ENCODE data around the gene TBX10. TPM values are rescaled to one million over a fixed set of nuclear protein-coding genes. Genes with fewer than 3 reads are reported as not detected.
"Not testable (repeated sequence)": the region's sequence is repeated elsewhere in the genome, so short reads cannot be mapped to it uniquely, and the experiment has no call there.

TBX10 gene
- not detected for total RNA-seq

- H3K4me3 ChIP-seq = no peak within 1 kb of the TSS
- WGBS, 2 donors (ENCODE audit: low coverage in 1 of 2) = no CpG with 5 or more reads among the region's 18 CpGs
- H3K27me3 ChIP-seq = peaks cover 57% of the 10 kb centered on the region
- ATAC-seq = no peak
- H3K9me3 ChIP-seq = no peaks in the 10 kb centered on the region
- H3K27ac ChIP-seq = no peak within 1 kb of the TSS
- no peaks in the 10 kb centered on the region for H3K4me1 ChIP-seq
- no peaks in the 10 kb centered on the region for H3K36me3 ChIP-seq
- no peak for TF ChIP-seq POLR2A (IDR thresholded peaks at IDR 0.05)
- TF ChIP-seq, protein P1, sequence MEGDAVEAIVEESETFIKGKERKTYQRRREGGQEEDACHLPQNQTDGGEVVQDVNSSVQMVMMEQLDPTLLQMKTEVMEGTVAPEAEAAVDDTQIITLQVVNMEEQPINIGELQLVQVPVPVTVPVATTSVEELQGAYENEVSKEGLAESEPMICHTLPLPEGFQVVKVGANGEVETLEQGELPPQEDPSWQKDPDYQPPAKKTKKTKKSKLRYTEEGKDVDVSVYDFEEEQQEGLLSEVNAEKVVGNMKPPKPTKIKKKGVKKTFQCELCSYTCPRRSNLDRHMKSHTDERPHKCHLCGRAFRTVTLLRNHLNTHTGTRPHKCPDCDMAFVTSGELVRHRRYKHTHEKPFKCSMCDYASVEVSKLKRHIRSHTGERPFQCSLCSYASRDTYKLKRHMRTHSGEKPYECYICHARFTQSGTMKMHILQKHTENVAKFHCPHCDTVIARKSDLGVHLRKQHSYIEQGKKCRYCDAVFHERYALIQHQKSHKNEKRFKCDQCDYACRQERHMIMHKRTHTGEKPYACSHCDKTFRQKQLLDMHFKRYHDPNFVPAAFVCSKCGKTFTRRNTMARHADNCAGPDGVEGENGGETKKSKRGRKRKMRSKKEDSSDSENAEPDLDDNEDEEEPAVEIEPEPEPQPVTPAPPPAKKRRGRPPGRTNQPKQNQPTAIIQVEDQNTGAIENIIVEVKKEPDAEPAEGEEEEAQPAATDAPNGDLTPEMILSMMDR (IDR thresholded peaks at IDR 0.05) = no peak
- no peak for TF ChIP-seq EP300 (IDR thresholded peaks at IDR 0.05)
- TF ChIP-seq POLR2AphosphoS5 (IDR thresholded peaks at IDR 0.05) = no peak
Measured at GRCh38 chr11:67639438-67639859, at the start of gene TBX10. TSS of gene TBX10 (minus strand) at chr11:67639763. CDS start at chr11:67639472, 291 bp downstream.

- H3K27ac ChIP-seq = no peak overlapping the region
- peaks cover 35% of the 10 kb centered on the region for H3K27me3 ChIP-seq
- no peak overlapping the region for H3K4me3 ChIP-seq
- TF ChIP-seq EP300 (IDR thresholded peaks at IDR 0.05) (no peak), POLR2A (IDR thresholded peaks at IDR 0.05) (no peak), POLR2AphosphoS5 (IDR thresholded peaks at IDR 0.05) (no peak)
- TF ChIP-seq, protein P1 (IDR thresholded peaks at IDR 0.05) = no peak
- no peaks in the 10 kb centered on the region for H3K9me3 ChIP-seq
- no peak for ATAC-seq
- WGBS, 2 donors (ENCODE audit: low coverage in 1 of 2) = 66 to 89% methylated on average over 3 to 4 of the region's 4 CpGs
- H3K4me1 ChIP-seq = no peaks in the 10 kb centered on the region
- no peaks in the 10 kb centered on the region for H3K36me3 ChIP-seq
Measured at GRCh38 chr11:67689178-67689577, 49.6 kb upstream of the TBX10 start.

DNA sequence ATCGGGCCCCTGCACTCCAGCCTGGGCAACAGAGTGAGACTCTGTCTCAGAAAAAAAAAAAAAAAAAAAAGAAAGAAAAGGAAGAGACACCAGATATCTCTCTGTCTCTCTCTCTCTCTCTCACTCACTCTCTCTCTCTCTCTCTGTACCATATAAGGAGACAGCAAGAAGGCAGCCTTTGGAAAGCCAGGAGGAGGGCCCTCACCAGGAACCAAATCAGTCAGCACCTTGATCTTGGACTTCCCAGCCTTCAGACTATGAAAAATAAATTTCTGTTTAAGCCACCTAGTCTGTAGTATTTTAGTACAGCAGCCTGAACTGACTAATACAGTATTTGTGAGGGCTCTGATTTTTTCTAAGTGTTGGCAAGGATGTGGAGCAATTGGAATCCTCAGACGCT, 48.4 kb upstream of the TBX10 start:
- ATAC-seq = no peak
- no peak overlapping the region for H3K27ac ChIP-seq
- no peaks in the 10 kb centered on the region for H3K9me3 ChIP-seq
- no peak overlapping the region for H3K4me3 ChIP-seq
- peaks cover 35% of the 10 kb centered on the region for H3K27me3 ChIP-seq
- H3K36me3 ChIP-seq = no peaks in the 10 kb centered on the region
- TF ChIP-seq EP300 (IDR thresholded peaks at IDR 0.05) (no peak), POLR2AphosphoS5 (IDR thresholded peaks at IDR 0.05) (no peak), POLR2A (IDR thresholded peaks at IDR 0.05) (no peak)
- TF ChIP-seq, protein P1 (IDR thresholded peaks at IDR 0.05) = no peak
- H3K4me1 ChIP-seq = no peaks in the 10 kb centered on the region
- WGBS, 2 donors (ENCODE audit: low coverage in 1 of 2) = 50% methylated on average over 1 of the region's 2 CpGs; no CpG with 5 or more reads in 1 of the 2 donors

- not testable (repeated sequence) for ATAC-seq, H3K36me3 ChIP-seq, H3K27ac ChIP-seq, H3K9me3 ChIP-seq, H3K4me1 ChIP-seq, H3K4me3 ChIP-seq
- peaks cover 35% of the 10 kb centered on the region for H3K27me3 ChIP-seq
- 49 to 59% methylated on average over 5 to 8 of the region's 8 CpGs for WGBS, 2 donors (ENCODE audit: low coverage in 1 of 2)
Measured at GRCh38 chr11:67685641-67686332, 46.2 kb upstream of the TBX10 start.

- peaks cover 21% of the 10 kb centered on the region for H3K27me3 ChIP-seq
- H3K27ac ChIP-seq, H3K36me3 ChIP-seq, H3K4me1 ChIP-seq, ATAC-seq, H3K9me3 ChIP-seq, H3K4me3 ChIP-seq: not testable (repeated sequence)
- 70 to 79% methylated on average over 8 to 11 of the region's 14 CpGs for WGBS, 2 donors (ENCODE audit: low coverage in 1 of 2)
Measured at GRCh38 chr11:67682126-67683034, 42.8 kb upstream of the TBX10 start.

All from gastroesophageal sphincter (tissue), 4 donors.